AG04449 (cell line): ENCODE results near the gene SNCAIP.

Experiments used
- CTCF ChIA-PET: fragments of 350-600 bp; formaldehyde crosslinking; extraction: SDS; loops from one replicate; lab custom pipeline; 2021; ENCODE audit warnings: antibody characterized with exemption; lab: Yijun Ruan, JAX
- POLR2A ChIA-PET: fragments of 400-600, 350-600 bp; formaldehyde crosslinking; extraction: SDS; loops from one replicate; lab custom pipeline; 2020; ENCODE audit warnings: antibody characterized with exemption, inconsistent platforms; lab: Yijun Ruan, JAX
- DNase-seq: peaks from one replicate; pipeline ENCODE4 v3.0.0-alpha.2; 2010; ENCODE audit warnings: low read depth, low spot score
- H3K4me3 ChIP-seq: 2 replicates; pipeline ENCODE4 v1.5.1; 2011; ENCODE audit warnings: low read depth, mild to moderate bottlenecking, control low read depth, low read length
- TF ChIP-seq, protein P1 (sequence below): IDR thresholded peaks from one replicate; pipeline ENCODE4 v1.5.1; 2011; ENCODE audit warnings: mild to moderate bottlenecking, moderate library complexity, low read length, control low read depth, inconsistent platforms; ENCODE audit not compliant: insufficient read depth; ENCODE audit errors: missing control alignments

SNCAIP gene

GRCh38 chr5:122424132-122424531 is 112.1 kb downstream of the SNCAIP start:
- POLR2A ChIA-PET, result no interaction called here
- DNase-seq, result no peak
- H3K4me3 ChIP-seq, result no peak overlapping the region
- CTCF ChIA-PET, result interaction anchor here (1.2 to 4.6 kb wide), 2 partner anchors 9 to 229 kb away, joined by 5 to 22 read pairs; no protein-coding TSS in a partner anchor
- TF ChIP-seq, protein P1, sequence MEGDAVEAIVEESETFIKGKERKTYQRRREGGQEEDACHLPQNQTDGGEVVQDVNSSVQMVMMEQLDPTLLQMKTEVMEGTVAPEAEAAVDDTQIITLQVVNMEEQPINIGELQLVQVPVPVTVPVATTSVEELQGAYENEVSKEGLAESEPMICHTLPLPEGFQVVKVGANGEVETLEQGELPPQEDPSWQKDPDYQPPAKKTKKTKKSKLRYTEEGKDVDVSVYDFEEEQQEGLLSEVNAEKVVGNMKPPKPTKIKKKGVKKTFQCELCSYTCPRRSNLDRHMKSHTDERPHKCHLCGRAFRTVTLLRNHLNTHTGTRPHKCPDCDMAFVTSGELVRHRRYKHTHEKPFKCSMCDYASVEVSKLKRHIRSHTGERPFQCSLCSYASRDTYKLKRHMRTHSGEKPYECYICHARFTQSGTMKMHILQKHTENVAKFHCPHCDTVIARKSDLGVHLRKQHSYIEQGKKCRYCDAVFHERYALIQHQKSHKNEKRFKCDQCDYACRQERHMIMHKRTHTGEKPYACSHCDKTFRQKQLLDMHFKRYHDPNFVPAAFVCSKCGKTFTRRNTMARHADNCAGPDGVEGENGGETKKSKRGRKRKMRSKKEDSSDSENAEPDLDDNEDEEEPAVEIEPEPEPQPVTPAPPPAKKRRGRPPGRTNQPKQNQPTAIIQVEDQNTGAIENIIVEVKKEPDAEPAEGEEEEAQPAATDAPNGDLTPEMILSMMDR, result no peak

DNA sequence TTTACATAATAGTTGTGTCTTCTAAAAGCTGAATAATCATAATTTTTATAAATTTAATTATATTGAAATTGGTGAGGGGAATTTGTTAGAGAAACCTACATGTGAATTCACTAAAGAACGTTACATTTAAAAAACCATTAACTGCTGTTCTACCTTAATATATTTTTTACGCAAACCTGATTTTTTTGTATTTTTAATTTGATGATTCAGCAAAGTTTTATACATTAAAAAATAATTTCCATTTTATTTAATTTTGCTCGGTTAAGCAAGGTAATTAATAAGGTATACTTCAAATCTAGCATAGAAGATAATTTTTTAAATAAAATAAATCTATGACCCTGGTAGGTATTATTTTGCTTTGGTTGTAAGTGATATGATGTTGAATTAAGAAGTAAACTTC is 114.3 kb downstream of the SNCAIP start:
- CTCF ChIA-PET, result interaction anchor here (0.6 to 4.6 kb wide), 3 partner anchors 11 to 861 kb away, joined by 3 to 22 read pairs (median 3); no protein-coding TSS in a partner anchor

DNA sequence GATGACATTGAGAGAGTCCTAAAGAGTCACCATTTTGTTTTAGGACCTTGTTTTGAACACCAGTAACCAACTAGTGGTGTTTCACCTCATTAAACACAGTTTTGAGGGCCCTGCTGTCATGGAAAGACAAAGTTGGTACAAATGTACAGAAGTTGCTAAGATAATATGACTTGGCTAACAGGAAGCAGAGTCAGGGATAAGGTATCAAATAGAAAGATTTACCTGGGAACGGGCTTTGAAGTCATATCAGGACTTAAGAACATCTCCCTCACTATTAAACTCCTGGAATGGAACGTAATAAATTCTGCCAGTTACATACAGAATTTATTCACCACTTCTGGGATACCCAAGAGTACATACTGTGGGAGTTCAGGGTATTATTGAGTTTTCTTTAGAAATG is 115.6 kb downstream of the SNCAIP start:
- no peak for DNase-seq
- ChIA-PET POLR2A (no interaction called here), CTCF (no interaction called here)
- H3K4me3 ChIP-seq, result no peak overlapping the region
- TF ChIP-seq, protein P1, result no peak

More for the DNA sequence above, 114.3 kb downstream of the SNCAIP start:
- DNase-seq, result no peak
- POLR2A ChIA-PET, result no interaction called here
- TF ChIP-seq, protein P1, result no peak
- no peak overlapping the region for H3K4me3 ChIP-seq

GRCh38 chr5:122429545-122430318 is 117.7 kb downstream of the SNCAIP start:
- ChIA-PET POLR2A (no interaction called here), CTCF (no interaction called here)
- no peak overlapping the region for H3K4me3 ChIP-seq
- TF ChIP-seq, protein P1, result no peak
- no peak for DNase-seq

GRCh38 chr5:122430319-122430586 is 118.2 kb downstream of the SNCAIP start:
- ChIA-PET CTCF (no interaction called here), POLR2A (no interaction called here)
- no peak overlapping the region for H3K4me3 ChIP-seq
- TF ChIP-seq, protein P1, result no peak
- no peak for DNase-seq

DNA sequence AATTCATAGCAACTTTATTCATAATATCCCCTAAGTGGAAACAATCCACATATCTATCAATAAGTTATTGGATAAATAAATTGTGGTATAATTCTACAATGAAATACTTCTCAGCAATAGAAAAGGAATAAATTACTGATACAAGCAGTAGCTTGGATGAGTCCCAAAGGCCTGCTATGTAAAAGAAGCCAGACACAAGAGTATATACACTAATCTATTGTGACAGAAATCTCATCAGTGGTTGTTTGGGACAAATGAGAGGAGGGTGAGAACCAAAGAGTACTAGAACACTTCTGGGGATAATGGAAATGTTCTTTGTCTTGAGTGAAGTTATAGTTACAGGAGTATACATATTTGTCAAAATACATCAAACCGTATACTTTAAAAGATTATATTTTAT is 119.3 kb downstream of the SNCAIP start:
- ChIA-PET POLR2A (no interaction called here), CTCF (no interaction called here)
- H3K4me3 ChIP-seq, result no peak overlapping the region
- TF ChIP-seq, protein P1, result no peak
- DNase-seq, result no peak
